Transverse colon (tissue), 4 donors: Measurements from ENCODE around the gene ZC3H13. TPM values are rescaled to one million over a fixed set of nuclear protein-coding genes. Genes with fewer than 3 reads are reported as not detected.

Source experiments
- DNase-seq: peaks from one replicate; pipeline ENCODE4 v3.0.0-alpha.2; 2019
- H3K27ac ChIP-seq, 4 donors: fragments of 200-600 bp; sonication (generic); 2 replicates each; pipeline ENCODE4 v1.5.1; 2016 to 2018; ENCODE audit warnings: inconsistent platforms in 4 of 4
- H3K27me3 ChIP-seq: fragments of 200-600 bp; sonication (generic); 2 replicates; pipeline ENCODE4 v1.5.1; 2017; ENCODE audit warnings: inconsistent platforms
- H3K36me3 ChIP-seq, 4 donors: fragments of 200-600 bp; sonication (generic); 2 replicates each; pipeline ENCODE4 v1.5.1; 2017 to 2019; ENCODE audit warnings: inconsistent platforms in 4 of 4
- H3K4me1 ChIP-seq, 4 donors: fragments of 200-600 bp; sonication (generic); 2 replicates each; pipeline ENCODE4 v1.5.1; 2017 to 2020; ENCODE audit warnings: inconsistent platforms in 4 of 4
- H3K4me3 ChIP-seq, 4 donors: fragments of 200-600 bp; sonication (generic); 1 replicate in 1 of 4; 2 replicates in 3 of 4; pipeline versions ENCODE4 v1.5.1 to v1.6.1; 2017 to 2019; ENCODE audit warnings: inconsistent platforms in 4 of 4
- H3K9me3 ChIP-seq, 2 donors: fragments of 200-600 bp; sonication (generic); 2 replicates each; pipeline ENCODE4 v1.5.1; 2017 to 2019; ENCODE audit warnings: inconsistent platforms in 2 of 2
- EP300 ChIP-seq: sonication (generic); formaldehyde crosslinking; IDR thresholded peaks from one replicate; pipeline ENCODE4 v1.6.1; 2017; ENCODE audit warnings: antibody characterized with exemption, low read depth
- POLR2A ChIP-seq: fragments of 450-650 bp; IDR thresholded peaks from one replicate; pipeline ENCODE4 v1.6.1; 2016; ENCODE audit warnings: antibody characterized with exemption, mild to moderate bottlenecking, moderate library complexity
- POLR2AphosphoS5 ChIP-seq, 3 donors: sonication (generic); formaldehyde crosslinking; IDR thresholded peaks; one replicate each; pipeline ENCODE4 v1.6.1; 2016; ENCODE audit warnings: antibody characterized with exemption in 3 of 3
- WGBS, 2 donors: methylation state at CpG; one replicate each; pipeline ENCODE4 v1.1.5; 2018; ENCODE audit warnings: low coverage in 1 of 2; 5-methylcytosine and 5-hydroxymethylcytosine counted together
- in situ Hi-C, 4 donors: fragments of 200-750 bp; cut with MboI; loops; one replicate each; pipeline versions ENCODE4 v1.15.0 to v1.15.1; 2017; ENCODE audit warnings: low sequenced_read_pairs in 3 of 4, low pct_ligation_motif_present in 1 of 4, low pct_unique_long_range_greater_than_20kb in 1 of 4
- intact Hi-C: fragments of 100-400 bp; cut with DNase I; formaldehyde crosslinking; loops from one replicate; pipeline ENCODE4 v1.15.1; 2023; ENCODE audit warnings: low total_unique reads
- total RNA-seq, 4 donors: library from RNA; depleted of rRNA; stranded (reverse); fragments of >200 nt; gene quantifications; one replicate each; pipeline ENCODE4 v1.1.0, GENCODE V29; 2016
- TF ChIP-seq, protein P1 (sequence below), 5 experiments: fragments of 200-600 bp in 3 of 5; fragments of 450-650 bp in 2 of 5; sonication (generic) in 3 of 5; IDR thresholded peaks; 1 replicate in 2 of 5; 2 replicates in 3 of 5; pipeline ENCODE4 v1.5.1; 2016 to 2017; ENCODE audit warnings: antibody characterized with exemption in 5 of 5, inconsistent platforms in 3 of 5, mild to moderate bottlenecking in 2 of 5, moderate library complexity in 1 of 5

The ZC3H13 gene
- total RNA-seq, 4 donors from 2014 or later: 14.2 to 67.5 (median 23.7) TPM

DNA sequence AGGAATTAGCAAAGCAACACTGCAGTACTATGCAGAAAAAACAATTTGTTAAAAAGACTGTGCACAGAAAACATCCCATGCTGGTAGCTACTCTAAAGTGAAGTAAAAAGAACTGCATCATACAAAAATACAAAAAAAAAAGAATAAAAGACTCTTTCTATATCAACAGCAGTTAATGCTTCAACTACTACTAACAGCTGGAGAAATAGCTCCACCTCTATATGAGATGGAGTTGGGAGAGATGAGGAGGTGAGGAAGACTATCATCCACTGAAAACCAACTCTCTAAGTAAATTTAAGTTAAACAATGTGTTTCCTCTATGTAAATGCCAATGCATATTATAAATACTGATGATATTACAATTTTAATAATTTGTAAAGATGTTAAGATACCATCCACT lies 1.8 kb downstream of the ZC3H13 start:
- Histone ChIP-seq H3K9me3 (no peaks in the 10 kb centered on the region), H3K4me1 (peaks cover 7 to 32% (median 23%) of the 10 kb centered on the region in 4 donors), H3K36me3 (no peaks in the 10 kb centered on the region), H3K27ac (no peak overlapping the region), H3K4me3 (no peak overlapping the region), H3K27me3 (no peaks in the 10 kb centered on the region)
- DNase-seq: no peak
- in situ Hi-C loops (no loop called here), intact Hi-C loops (no loop called here)
- TF ChIP-seq, protein P1, sequence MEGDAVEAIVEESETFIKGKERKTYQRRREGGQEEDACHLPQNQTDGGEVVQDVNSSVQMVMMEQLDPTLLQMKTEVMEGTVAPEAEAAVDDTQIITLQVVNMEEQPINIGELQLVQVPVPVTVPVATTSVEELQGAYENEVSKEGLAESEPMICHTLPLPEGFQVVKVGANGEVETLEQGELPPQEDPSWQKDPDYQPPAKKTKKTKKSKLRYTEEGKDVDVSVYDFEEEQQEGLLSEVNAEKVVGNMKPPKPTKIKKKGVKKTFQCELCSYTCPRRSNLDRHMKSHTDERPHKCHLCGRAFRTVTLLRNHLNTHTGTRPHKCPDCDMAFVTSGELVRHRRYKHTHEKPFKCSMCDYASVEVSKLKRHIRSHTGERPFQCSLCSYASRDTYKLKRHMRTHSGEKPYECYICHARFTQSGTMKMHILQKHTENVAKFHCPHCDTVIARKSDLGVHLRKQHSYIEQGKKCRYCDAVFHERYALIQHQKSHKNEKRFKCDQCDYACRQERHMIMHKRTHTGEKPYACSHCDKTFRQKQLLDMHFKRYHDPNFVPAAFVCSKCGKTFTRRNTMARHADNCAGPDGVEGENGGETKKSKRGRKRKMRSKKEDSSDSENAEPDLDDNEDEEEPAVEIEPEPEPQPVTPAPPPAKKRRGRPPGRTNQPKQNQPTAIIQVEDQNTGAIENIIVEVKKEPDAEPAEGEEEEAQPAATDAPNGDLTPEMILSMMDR (IDR thresholded peaks at IDR 0.05): no peak
- TF ChIP-seq POLR2A: no peak
- TF ChIP-seq POLR2AphosphoS5 (IDR thresholded peaks at IDR 0.05): no peak
- TF ChIP-seq EP300: no peak

DNA sequence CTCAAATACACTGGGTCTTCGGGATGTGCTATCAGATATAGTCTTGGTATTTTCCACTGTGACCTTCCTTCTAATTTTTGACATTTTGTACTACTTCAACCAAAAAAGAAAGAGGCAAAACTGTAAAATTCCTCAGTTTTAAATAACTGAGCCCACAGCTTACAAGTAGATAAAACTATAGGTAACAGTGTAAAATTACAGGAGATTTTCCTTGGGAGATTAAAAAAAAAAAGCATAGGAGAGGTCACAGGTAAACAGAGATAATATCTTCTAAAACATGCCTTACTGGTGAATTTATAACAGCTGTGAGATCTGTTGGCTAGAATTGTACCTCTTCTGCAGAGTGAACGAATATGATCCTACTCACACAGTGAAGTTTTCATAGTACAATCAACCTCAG lies 7.1 kb downstream of the ZC3H13 start:
- no peak overlapping the region for H3K4me3 ChIP-seq
- in situ Hi-C loops (no loop called here), intact Hi-C loops (no loop called here)
- TF ChIP-seq EP300 (no peak), POLR2A (no peak), POLR2AphosphoS5 (IDR thresholded peaks at IDR 0.05) (no peak)
- TF ChIP-seq, protein P1 (IDR thresholded peaks at IDR 0.05): no peak
- no peak overlapping the region for H3K27ac ChIP-seq
- H3K9me3 ChIP-seq: no peaks in the 10 kb centered on the region
- peaks cover 0 to 9% (median 6%) of the 10 kb centered on the region in 4 donors for H3K4me1 ChIP-seq
- no peaks in the 10 kb centered on the region for H3K27me3 ChIP-seq
- 81 to 90% methylated on average over 2 of the region's 2 CpGs for WGBS, 2 donors
- no peak for DNase-seq
- peaks cover 0 to 13% (median 5%) of the 10 kb centered on the region in 4 donors for H3K36me3 ChIP-seq

DNA sequence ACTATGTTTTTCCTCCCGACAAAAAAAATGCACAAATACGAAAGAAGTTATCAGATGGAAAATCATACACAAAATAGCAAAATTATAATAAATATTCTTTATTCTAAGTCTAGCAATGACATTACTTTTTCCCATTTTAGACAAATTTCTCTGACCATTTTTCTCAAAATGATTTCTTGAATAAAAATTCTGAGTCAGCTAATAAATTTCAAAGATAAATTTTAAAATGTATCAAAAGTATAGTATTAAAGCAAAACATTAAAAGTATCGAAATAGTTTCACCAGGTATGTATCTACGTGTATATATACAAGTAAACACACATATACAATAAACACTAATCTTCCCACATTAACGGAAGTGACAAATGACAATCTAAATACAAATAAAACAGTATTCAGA lies 8.9 kb downstream of the ZC3H13 start:
- TF ChIP-seq POLR2A (no peak), EP300 (no peak), POLR2AphosphoS5 (IDR thresholded peaks at IDR 0.05) (no peak)
- TF ChIP-seq, protein P1 (IDR thresholded peaks at IDR 0.05): no peak
- in situ Hi-C loops (no loop called here), intact Hi-C loops (no loop called here)
- H3K4me3 ChIP-seq: no peak overlapping the region
- H3K27ac ChIP-seq: no peak overlapping the region
- H3K9me3 ChIP-seq: no peaks in the 10 kb centered on the region
- peaks cover 0 to 22% (median 6%) of the 10 kb centered on the region in 4 donors for H3K36me3 ChIP-seq
- H3K4me1 ChIP-seq: no peaks in the 10 kb centered on the region
- WGBS, 2 donors: 94 to 97% methylated on average over 5 of the region's 5 CpGs
- no peaks in the 10 kb centered on the region for H3K27me3 ChIP-seq
- DNase-seq: no peak

DNA sequence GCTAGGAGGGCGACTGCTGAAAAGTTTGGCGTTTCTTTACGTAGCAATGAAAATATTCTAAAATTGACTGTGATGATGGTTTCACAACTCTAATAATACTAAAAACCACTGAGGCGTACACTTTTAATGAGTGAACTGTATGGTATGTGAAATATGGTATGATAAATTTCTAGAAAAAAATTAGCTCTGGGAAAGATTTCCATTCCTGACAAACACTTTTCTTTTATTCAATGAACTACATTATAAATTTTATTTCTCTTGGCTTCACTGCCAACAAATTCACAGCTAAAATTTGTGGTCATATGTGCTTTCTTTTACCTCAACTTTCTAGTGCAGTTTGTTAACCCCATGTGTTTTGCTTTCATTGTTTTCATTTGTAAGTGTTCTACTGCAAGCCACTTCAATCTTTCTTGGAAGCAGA lies 11.1 kb downstream of the ZC3H13 start:
- intact Hi-C loops (no loop called here), in situ Hi-C loops (no loop called here)
- no peaks in the 10 kb centered on the region for H3K4me1 ChIP-seq
- peaks cover 0 to 22% (median 7%) of the 10 kb centered on the region in 4 donors for H3K36me3 ChIP-seq
- no peaks in the 10 kb centered on the region for H3K27me3 ChIP-seq
- WGBS, 2 donors: 90 to 100% methylated on average over 4 of the region's 4 CpGs
- DNase-seq: no peak
- no peaks in the 10 kb centered on the region for H3K9me3 ChIP-seq
- TF ChIP-seq POLR2A (no peak), POLR2AphosphoS5 (IDR thresholded peaks at IDR 0.05) (no peak), EP300 (no peak)
- TF ChIP-seq, protein P1 (IDR thresholded peaks at IDR 0.05): no peak
- no peak overlapping the region for H3K27ac ChIP-seq
- no peak overlapping the region for H3K4me3 ChIP-seq
